Activated naive CD4-positive, alpha-beta T cell treated with anti-CD3 and anti-CD28 coated beads for 36 hours (primary cell): ENCODE data around the gene ATP1A3. TPM values are rescaled to one million over a fixed set of nuclear protein-coding genes. Genes with fewer than 3 reads are reported as not detected.
"Not testable (repeated sequence)": the region's sequence is repeated elsewhere in the genome, so short reads cannot be mapped to it uniquely, and the experiment has no call there.

Experiments used
- CTCF ChIA-PET: fragments of 350-600 bp; sonication (Branson Sonifier 250); formaldehyde crosslinking; loops from one replicate; lab custom pipeline; 2021; ENCODE audit warnings: antibody characterized with exemption; lab: Charles Lee
- DNase-seq: peaks from one replicate; pipeline ENCODE4 v3.0.0-alpha.2; 2020
- H3K27ac Mint-ChIP-seq: one replicate; pipeline ENCODE4 v1.8.0; 2021; ENCODE audit warnings: mild to moderate bottlenecking, mixed read lengths
- H3K27me3 Mint-ChIP-seq: one replicate; pipeline ENCODE4 v1.8.0; 2021; ENCODE audit warnings: low read depth, mixed read lengths
- H3K36me3 Mint-ChIP-seq: one replicate; pipeline ENCODE4 v1.8.0; 2021; ENCODE audit warnings: low read depth, mixed read lengths
- H3K4me1 Mint-ChIP-seq: one replicate; pipeline ENCODE4 v1.8.0; 2021; ENCODE audit warnings: low read depth, mixed read lengths
- H3K4me3 Mint-ChIP-seq: one replicate; pipeline ENCODE4 v1.8.0; 2021; ENCODE audit warnings: mild to moderate bottlenecking, moderate library complexity, mixed read lengths
- H3K9me3 Mint-ChIP-seq: one replicate; pipeline ENCODE4 v1.8.0; 2021; ENCODE audit warnings: mixed read lengths
- intact Hi-C: fragments of 100-400 bp; cut with micrococcal nuclease; formaldehyde crosslinking; loops from one replicate; pipeline ENCODE4 v1.15.1; 2023
- total RNA-seq, 2 experiments: library from RNA; stranded (reverse); gene quantifications; one replicate each; pipeline ENCODE4 v1.2.3, GENCODE V29; 2021

The ATP1A3 gene
- total RNA-seq, result 1 to 10 TPM; 1.1 to 1.5 TPM

GRCh38 chr19:41993612-41994483, at the start of gene ATP1A3:
Gene ATP1A3 (minus strand): TSS chr19:41994230. CDS start chr19:41994076, 154 bp downstream.
- Mint-ChIP-seq H3K27ac (no peak within 1 kb of the TSS), H3K4me1 (peaks cover 23% of the 10 kb centered on the region), H3K4me3 (peak within 1 kb of the TSS; percentile 57), H3K27me3 (peaks cover 34% of the 10 kb centered on the region), H3K9me3 (no peaks in the 10 kb centered on the region), H3K36me3 (no peaks in the 10 kb centered on the region)
- intact Hi-C loops, result no loop called here
- CTCF ChIA-PET, result interaction anchor here (0.9 kb wide), 1 partner anchor 41 kb away, joined by 3 read pairs; no protein-coding TSS in a partner anchor
- DNase-seq, result peak; percentile 40

GRCh38 chr19:42042455-42043170, 48.6 kb upstream of the ATP1A3 start:
- CTCF ChIA-PET, result interaction anchor here (1.4 kb wide), 1 partner anchor 14 kb away, joined by 4 read pairs; no protein-coding TSS in a partner anchor
- H3K36me3 Mint-ChIP-seq, result no peaks in the 10 kb centered on the region
- H3K9me3 Mint-ChIP-seq, result no peaks in the 10 kb centered on the region
- no peak overlapping the region for H3K4me3 Mint-ChIP-seq
- intact Hi-C loops, result no loop called here
- no peaks in the 10 kb centered on the region for H3K4me1 Mint-ChIP-seq
- no peak overlapping the region for H3K27ac Mint-ChIP-seq
- no peak for DNase-seq
- no peaks in the 10 kb centered on the region for H3K27me3 Mint-ChIP-seq

DNA sequence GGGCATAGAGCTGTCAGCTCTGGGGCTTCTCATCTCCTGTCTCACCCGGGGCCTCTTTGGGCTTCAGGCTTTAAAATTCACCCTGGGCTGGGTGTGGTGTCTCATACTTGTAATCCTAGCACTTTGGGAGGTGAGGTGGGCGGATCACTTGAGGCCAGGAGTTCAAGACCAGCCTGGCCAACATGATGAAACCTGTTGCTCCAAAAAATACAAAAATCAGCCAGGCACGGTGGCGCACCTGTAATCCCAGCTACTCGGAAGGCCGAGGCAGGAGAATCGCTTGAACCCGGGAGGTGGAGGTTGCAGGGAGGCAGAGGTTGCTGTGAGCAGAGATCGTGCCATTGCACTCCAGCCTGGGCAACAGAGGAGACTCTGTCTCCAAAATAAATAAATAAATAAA, 46.5 kb upstream of the ATP1A3 start:
- H3K4me3 Mint-ChIP-seq, DNase-seq, H3K9me3 Mint-ChIP-seq, H3K4me1 Mint-ChIP-seq, intact Hi-C loops, H3K27ac Mint-ChIP-seq, H3K36me3 Mint-ChIP-seq, H3K27me3 Mint-ChIP-seq: not testable (repeated sequence)
- CTCF ChIA-PET, result interaction anchor here (1.2 kb wide), 1 partner anchor 12 kb away, joined by 3 read pairs; no protein-coding TSS in a partner anchor

DNA sequence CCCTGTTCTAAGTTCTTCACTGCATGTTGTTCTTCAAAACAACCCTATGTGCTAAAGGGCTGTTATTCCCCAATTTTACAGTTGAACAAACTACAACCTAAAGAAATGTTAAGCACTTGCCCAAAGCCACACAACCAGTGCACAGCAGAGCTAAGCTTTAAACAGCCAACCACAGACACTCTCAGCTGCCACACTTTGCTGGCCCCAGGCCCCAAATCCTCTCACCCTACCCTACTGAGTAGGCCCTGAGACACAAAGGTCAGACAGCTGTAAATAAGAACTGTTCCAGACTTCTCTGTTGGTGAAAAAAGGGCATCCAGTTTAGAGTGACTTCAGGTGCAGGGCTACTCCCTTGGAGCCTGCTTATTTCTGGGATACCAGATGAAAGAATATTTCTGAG, 46.0 kb upstream of the ATP1A3 start:
- no peak overlapping the region for H3K4me3 Mint-ChIP-seq
- CTCF ChIA-PET, result interaction anchor here (1.2 kb wide), 1 partner anchor 11 kb away, joined by 3 read pairs; no protein-coding TSS in a partner anchor
- no peaks in the 10 kb centered on the region for H3K4me1 Mint-ChIP-seq
- H3K36me3 Mint-ChIP-seq, result no peaks in the 10 kb centered on the region
- no peak for DNase-seq
- no peaks in the 10 kb centered on the region for H3K27me3 Mint-ChIP-seq
- no peaks in the 10 kb centered on the region for H3K9me3 Mint-ChIP-seq
- intact Hi-C loops, result no loop called here
- H3K27ac Mint-ChIP-seq, result no peak overlapping the region

DNA sequence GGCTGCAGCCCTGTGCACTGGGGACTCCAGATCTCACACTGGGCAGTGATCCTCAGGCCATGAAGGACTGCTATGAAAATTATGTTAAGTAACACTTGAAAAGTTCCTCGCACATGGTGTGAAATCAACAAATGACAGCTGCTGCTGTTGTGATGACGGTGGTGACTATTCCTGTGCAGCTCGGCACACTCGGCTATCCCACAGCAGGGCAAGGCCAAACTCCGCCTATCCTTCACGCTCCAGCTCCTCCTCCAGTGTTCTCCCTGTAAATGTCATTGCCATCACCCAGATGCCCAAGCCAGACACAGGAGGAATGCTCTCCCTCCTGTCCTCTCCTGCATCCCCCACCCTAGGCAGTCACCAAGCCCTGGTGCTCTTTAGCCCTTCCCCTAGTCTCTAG, 44.6 kb upstream of the ATP1A3 start:
- Mint-ChIP-seq H3K4me3 (no peak overlapping the region), H3K36me3 (no peaks in the 10 kb centered on the region), H3K9me3 (no peaks in the 10 kb centered on the region), H3K27me3 (no peaks in the 10 kb centered on the region), H3K27ac (no peak overlapping the region), H3K4me1 (no peaks in the 10 kb centered on the region)
- intact Hi-C loops, result no loop called here
- DNase-seq, result no peak
- CTCF ChIA-PET, result interaction anchor here (0.6 to 1.0 kb wide), 4 partner anchors 11 to 243 kb away, joined by 3 to 4 read pairs (median 3); partner anchors contain the start of gene CEACAM3

DNA sequence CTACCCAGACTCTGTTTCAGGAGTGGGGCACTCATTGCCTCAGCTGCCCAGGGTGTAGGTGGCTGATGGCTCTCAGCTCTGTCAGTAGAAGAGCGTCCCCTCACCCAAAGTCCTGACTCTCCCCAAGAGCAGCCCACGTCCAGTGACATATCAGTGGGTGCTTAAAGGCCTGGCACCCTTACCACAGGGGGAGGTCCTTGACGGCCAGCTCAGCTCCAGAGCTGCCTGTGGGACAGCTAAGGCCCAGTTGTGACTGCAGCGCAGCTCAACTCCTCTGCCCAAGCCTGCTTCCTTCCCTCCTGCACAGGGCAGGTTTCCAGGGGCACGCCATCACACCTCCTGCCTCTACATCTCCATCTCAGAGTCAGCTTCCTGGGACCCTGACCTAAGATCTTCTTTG, 43.6 kb upstream of the ATP1A3 start:
- no peak overlapping the region for H3K4me3 Mint-ChIP-seq
- intact Hi-C loops, result no loop called here
- CTCF ChIA-PET, result interaction anchor here (1.2 kb wide), 1 partner anchor 9 kb away, joined by 4 read pairs; no protein-coding TSS in a partner anchor

GRCh38 chr19:42034640-42035391, 40.8 kb upstream of the ATP1A3 start:
- H3K27me3 Mint-ChIP-seq, H3K9me3 Mint-ChIP-seq, H3K4me1 Mint-ChIP-seq, H3K36me3 Mint-ChIP-seq, H3K4me3 Mint-ChIP-seq, H3K27ac Mint-ChIP-seq: not testable (repeated sequence)
- peak; percentile 77 for DNase-seq
- CTCF ChIA-PET, result interaction anchor here (0.6 to 1.9 kb wide), 18 partner anchors 9 to 1758 kb away, joined by 3 to 14 read pairs (median 3); no protein-coding TSS in a partner anchor
- intact Hi-C loops, result loop anchor here (1.0 to 5.0 kb wide), 2 partner anchors 38 to 76 kb away; partner anchors contain the start of gene RABAC1

More for the DNA sequence above, 43.6 kb upstream of the ATP1A3 start:
- Mint-ChIP-seq H3K9me3 (no peaks in the 10 kb centered on the region), H3K27me3 (no peaks in the 10 kb centered on the region), H3K27ac (no peak overlapping the region), H3K4me1 (no peaks in the 10 kb centered on the region), H3K36me3 (no peaks in the 10 kb centered on the region)
- no peak for DNase-seq

DNA sequence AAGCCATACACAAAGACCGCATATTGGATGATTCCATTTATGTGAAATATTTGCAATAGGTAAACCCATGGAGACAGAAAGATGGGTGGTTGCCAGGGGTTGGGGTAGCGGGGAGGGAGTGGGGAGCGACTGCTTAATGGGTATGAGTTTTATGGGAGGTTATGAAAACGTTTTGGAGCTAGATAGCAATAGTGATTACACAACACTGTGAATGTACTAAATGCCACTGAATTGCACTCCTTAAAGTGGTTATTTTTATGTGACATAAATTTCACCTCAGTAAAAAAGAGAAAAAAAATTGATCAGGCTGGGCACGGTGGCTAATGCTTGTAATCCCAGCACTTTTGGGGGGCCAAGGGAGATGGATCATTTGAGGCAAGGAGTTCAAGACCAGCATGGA, 39.4 kb upstream of the ATP1A3 start:
- Mint-ChIP-seq H3K36me3 (no peaks in the 10 kb centered on the region), H3K27me3 (no peaks in the 10 kb centered on the region), H3K9me3 (no peaks in the 10 kb centered on the region), H3K27ac (no peak overlapping the region), H3K4me1 (no peaks in the 10 kb centered on the region), H3K4me3 (no peak overlapping the region)
- DNase-seq, result no peak
- intact Hi-C loops, result loop anchor here (5.0 kb wide), 1 partner anchor 36 kb away; no protein-coding TSS in a partner anchor
- CTCF ChIA-PET, result interaction anchor here (0.6 to 1.7 kb wide), 4 partner anchors 19 to 1400 kb away, joined by 3 to 4 read pairs (median 4); no protein-coding TSS in a partner anchor

DNA sequence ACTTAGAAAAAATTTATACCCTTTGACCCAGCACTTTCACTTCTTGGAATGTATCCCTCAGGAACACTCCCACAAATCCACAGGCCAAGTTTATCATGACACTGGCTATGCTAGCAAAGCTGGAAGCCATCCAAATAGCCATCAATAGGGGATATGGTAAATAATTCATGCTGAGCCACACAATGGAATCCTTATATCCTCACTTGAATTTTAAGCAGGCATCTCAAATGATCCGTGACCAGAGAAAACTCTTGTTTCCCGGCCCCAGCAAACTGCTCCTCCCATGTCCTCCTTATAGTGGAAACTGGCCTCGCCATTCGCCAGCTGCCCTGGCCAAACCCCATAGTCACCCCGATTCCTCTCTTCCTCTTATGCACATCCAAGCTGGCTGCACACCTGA, 38.4 kb upstream of the ATP1A3 start:
- intact Hi-C loops, result loop anchor here (5.0 kb wide), 1 partner anchor 35 kb away; no protein-coding TSS in a partner anchor
- no peaks in the 10 kb centered on the region for H3K27me3 Mint-ChIP-seq
- H3K4me3 Mint-ChIP-seq, result no peak overlapping the region
- no peaks in the 10 kb centered on the region for H3K9me3 Mint-ChIP-seq
- no peak for DNase-seq
- H3K4me1 Mint-ChIP-seq, result no peaks in the 10 kb centered on the region
- CTCF ChIA-PET, result interaction anchor here (0.6 kb wide), 1 partner anchor 279 kb away, joined by 3 read pairs; no protein-coding TSS in a partner anchor
- no peak overlapping the region for H3K27ac Mint-ChIP-seq
- no peaks in the 10 kb centered on the region for H3K36me3 Mint-ChIP-seq

- Mint-ChIP-seq H3K4me1 (no peaks in the 10 kb centered on the region), H3K36me3 (no peaks in the 10 kb centered on the region), H3K4me3 (no peak overlapping the region), H3K27ac (no peak overlapping the region), H3K9me3 (no peaks in the 10 kb centered on the region), H3K27me3 (no peaks in the 10 kb centered on the region)
- CTCF ChIA-PET, result interaction anchor here (1.1 kb wide), 1 partner anchor 154 kb away, joined by 3 read pairs; no protein-coding TSS in a partner anchor
- intact Hi-C loops, result loop anchor here (5.0 kb wide), 1 partner anchor 34 kb away; no protein-coding TSS in a partner anchor
- DNase-seq, result no peak
Observed at GRCh38 chr19:42030645-42031440, 36.8 kb upstream of the ATP1A3 start.
